Upper lobe of left lung (tissue), 4 donors: Measurements from ENCODE around the gene NIT1.

Experiments used
- POLR2A ChIP-seq, 4 donors: fragments of 450-650 bp; IDR thresholded peaks; one replicate each; pipeline ENCODE4 v1.5.1; 2016 to 2017; ENCODE audit warnings: antibody characterized with exemption in 4 of 4, mild to moderate bottlenecking in 2 of 4
- TF ChIP-seq, protein P1 (sequence below), 6 experiments: fragments of 450-650 bp in 4 of 6; fragments of 200-600 bp in 2 of 6; sonication (generic) in 2 of 6; IDR thresholded peaks; one replicate each; pipeline ENCODE4 v1.5.1; 2016 to 2019; ENCODE audit warnings: antibody characterized with exemption in 6 of 6

DNA sequence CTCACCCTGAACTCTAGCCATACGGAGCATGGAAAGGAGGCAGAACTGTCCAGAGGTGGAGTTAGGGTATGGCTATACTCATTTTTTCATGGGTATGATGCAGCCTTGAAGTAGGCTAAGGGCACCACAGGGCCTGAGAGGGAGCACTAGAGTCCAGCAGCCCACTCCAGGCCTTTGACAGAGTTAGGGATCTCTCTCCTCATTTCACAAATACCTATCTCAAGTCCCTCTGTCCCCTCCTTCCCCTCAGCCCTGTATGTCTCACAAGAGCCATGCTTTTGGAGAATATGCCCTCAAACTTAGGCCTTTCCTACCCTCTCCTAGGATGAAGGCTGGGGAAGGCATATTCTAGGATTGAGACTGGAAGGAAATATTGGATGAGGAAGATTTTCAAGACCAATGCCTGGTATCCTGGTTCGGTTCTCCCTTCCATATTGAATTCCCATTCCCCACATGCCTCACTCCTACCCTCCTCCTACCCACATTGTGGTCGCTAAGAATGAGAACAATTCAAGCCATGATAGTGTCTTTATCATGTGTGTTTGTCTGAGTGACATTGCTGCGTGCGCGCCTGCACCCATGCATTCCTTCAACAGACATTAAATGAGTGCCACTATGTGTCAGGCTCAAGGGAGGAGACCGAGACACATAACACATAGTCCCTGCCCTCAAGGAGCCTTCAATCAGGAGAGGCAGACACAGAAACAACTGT is 26.0 kb upstream of the NIT1 start:
- TF ChIP-seq, protein P1, sequence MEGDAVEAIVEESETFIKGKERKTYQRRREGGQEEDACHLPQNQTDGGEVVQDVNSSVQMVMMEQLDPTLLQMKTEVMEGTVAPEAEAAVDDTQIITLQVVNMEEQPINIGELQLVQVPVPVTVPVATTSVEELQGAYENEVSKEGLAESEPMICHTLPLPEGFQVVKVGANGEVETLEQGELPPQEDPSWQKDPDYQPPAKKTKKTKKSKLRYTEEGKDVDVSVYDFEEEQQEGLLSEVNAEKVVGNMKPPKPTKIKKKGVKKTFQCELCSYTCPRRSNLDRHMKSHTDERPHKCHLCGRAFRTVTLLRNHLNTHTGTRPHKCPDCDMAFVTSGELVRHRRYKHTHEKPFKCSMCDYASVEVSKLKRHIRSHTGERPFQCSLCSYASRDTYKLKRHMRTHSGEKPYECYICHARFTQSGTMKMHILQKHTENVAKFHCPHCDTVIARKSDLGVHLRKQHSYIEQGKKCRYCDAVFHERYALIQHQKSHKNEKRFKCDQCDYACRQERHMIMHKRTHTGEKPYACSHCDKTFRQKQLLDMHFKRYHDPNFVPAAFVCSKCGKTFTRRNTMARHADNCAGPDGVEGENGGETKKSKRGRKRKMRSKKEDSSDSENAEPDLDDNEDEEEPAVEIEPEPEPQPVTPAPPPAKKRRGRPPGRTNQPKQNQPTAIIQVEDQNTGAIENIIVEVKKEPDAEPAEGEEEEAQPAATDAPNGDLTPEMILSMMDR (IDR thresholded peaks at IDR 0.05), result no peak
- TF ChIP-seq POLR2A (IDR thresholded peaks at IDR 0.05), result no peak
